Measurements from ENCODE around the gene PPM1L.

GRCh38 chr3:161083131-161083530 lies 327.1 kb downstream of the PPM1L start:
- TF ChIP-seq CTCF (IDR thresholded peaks at IDR 0.05; ENCODE audit: low read depth, low read length) (no peak), EZH2phosphoT487 (IDR thresholded peaks at IDR 0.05; ENCODE audit: low read depth) (no peak)
